ENCODE measurements around the gene MCC.

- no peak for TF ChIP-seq CTCF (IDR thresholded peaks at IDR 0.05)
- TF ChIP-seq EP300 (IDR thresholded peaks at IDR 0.05): no peak
- no peak for TF ChIP-seq POLR2A (IDR thresholded peaks at IDR 0.05; ENCODE audit: low read depth)
- no peak for TF ChIP-seq POLR2AphosphoS5 (IDR thresholded peaks at IDR 0.05)
Observed at GRCh38 chr5:113232221-113232620, 256.0 kb downstream of the MCC start.
